Esophagus (tissue), 2 donors: ENCODE measurements around the gene ME3. TPM values are rescaled to one million over a fixed set of nuclear protein-coding genes. Genes with fewer than 3 reads are reported as not detected.

Experiments
- H3K27ac ChIP-seq, 2 donors: one replicate each; pipeline ENCODE4 v1.5.1; 2013; ENCODE audit warnings: low read depth in 2 of 2, mild to moderate bottlenecking in 2 of 2, inconsistent platforms in 1 of 2, low read length in 1 of 2, moderate library complexity in 1 of 2
- H3K27me3 ChIP-seq, 2 donors: one replicate each; pipeline ENCODE4 v1.6.1; 2013; ENCODE audit warnings: low read length in 2 of 2, control low read depth in 1 of 2, mild to moderate bottlenecking in 1 of 2; ENCODE audit not compliant: insufficient read depth in 2 of 2, control insufficient read depth in 1 of 2
- H3K36me3 ChIP-seq, 2 donors: one replicate each; pipeline ENCODE4 v1.6.1; 2013; ENCODE audit warnings: low read length in 1 of 2; ENCODE audit not compliant: control insufficient read depth in 2 of 2, insufficient read depth in 2 of 2
- H3K4me1 ChIP-seq, 2 donors: one replicate each; pipeline ENCODE4 v1.6.1; 2013; ENCODE audit warnings: low read length in 1 of 2; ENCODE audit not compliant: control insufficient read depth in 2 of 2, insufficient read depth in 2 of 2
- H3K4me3 ChIP-seq, 2 donors: one replicate each; pipeline ENCODE4 v1.5.1; 2013; ENCODE audit warnings: low read length in 2 of 2, mild to moderate bottlenecking in 2 of 2, low read depth in 1 of 2, moderate library complexity in 1 of 2
- H3K9me3 ChIP-seq, 2 donors: one replicate each; pipeline ENCODE4 v1.6.1; 2013; ENCODE audit warnings: mild to moderate bottlenecking in 2 of 2, low read depth in 1 of 2, low read length in 1 of 2, moderate library complexity in 1 of 2; ENCODE audit not compliant: control insufficient read depth in 2 of 2, insufficient read depth in 1 of 2
- WGBS, 2 donors: extraction: QIAGEN DNeasy Blood & Tissue Kit; methylation state at CpG; one replicate each; pipeline ENCODE4 v1.1.7; 2013; 5-methylcytosine and 5-hydroxymethylcytosine counted together
- polyA plus RNA-seq, 2 donors: library from polyadenylated mRNA; stranded (reverse); fragments of 200-250 nt; gene quantifications; one replicate each; pipeline ENCODE4 v1.2.3, GENCODE V29; 2013
- donor health status: healthy with polysubstance abuse.
- donor health status: Bipolar disorder and iron deficiency.

Gene ME3
- polyA plus RNA-seq, 2 donors, result 3.0 to 4.5 TPM

DNA sequence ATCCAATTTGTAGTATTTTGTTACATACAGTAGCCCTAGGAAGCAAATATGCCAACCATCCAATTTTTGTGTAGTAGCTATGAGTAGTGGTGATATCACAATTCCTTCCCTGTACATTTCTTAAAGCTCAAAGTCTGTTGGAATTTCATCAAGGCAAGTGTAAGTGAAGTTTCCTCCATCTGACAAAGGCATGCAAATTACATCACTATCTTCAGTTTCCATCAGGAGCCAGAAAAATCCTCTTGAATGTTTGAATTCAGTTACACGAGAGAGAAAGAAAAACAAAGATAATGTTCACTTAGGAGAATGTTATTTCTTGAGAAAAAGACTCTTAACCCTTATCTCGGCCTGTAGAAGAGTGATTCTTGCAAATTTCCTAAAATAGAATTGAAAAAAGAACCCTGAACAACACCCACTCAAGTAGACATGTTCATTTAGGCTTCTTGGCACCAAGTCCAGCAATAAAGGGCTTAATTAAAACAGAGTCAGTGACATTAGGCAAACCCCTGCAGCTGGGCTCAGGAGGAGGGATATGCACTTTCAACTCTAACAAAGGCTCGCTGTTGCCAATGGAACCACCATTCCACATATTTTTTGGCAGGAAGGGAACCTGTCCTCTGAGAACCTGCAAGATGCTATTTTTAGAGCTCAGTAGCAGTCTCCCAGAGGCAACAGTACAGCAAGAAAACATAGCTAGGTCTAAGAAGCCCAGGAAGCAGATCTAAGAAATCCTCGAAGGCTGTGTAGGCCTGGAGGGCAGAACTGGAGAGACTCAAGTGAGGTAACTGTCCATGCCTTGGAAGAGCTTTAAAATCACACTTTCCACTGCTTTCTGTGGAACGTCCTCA is 153.1 kb downstream of the ME3 start:
- H3K9me3 ChIP-seq, result no peaks in the 10 kb centered on the region
- no peak overlapping the region for H3K4me3 ChIP-seq
- WGBS, 2 donors, result 54 to 70% methylated on average over 5 of the region's 5 CpGs
- no peaks in the 10 kb centered on the region for H3K4me1 ChIP-seq
- H3K27ac ChIP-seq, result no peak overlapping the region
- H3K27me3 ChIP-seq, result no peaks in the 10 kb centered on the region
- H3K36me3 ChIP-seq, result no peaks in the 10 kb centered on the region

DNA sequence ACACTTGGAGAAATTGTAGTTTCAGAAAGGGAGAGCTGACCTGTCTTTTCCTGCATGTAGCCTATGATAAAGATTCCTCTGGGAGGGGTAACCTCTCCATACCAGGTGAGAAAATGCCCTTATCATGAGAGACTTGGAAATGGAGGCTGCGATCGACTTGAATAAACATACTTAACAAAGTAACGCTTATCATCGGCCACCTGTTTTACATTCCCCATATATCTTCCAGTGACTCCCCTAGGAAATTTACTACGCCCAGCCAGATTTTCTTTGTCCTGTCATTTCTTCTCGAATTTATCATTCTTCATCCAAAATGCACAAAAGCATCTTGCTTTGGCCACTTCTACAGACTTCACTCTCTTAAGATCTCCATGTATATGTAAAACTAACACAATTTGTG is 154.2 kb downstream of the ME3 start:
- 82 to 91% methylated on average over 6 of the region's 6 CpGs for WGBS, 2 donors
- Histone ChIP-seq H3K27me3 (no peaks in the 10 kb centered on the region), H3K9me3 (no peaks in the 10 kb centered on the region), H3K4me3 (no peak overlapping the region), H3K27ac (no peak overlapping the region), H3K4me1 (no peaks in the 10 kb centered on the region), H3K36me3 (no peaks in the 10 kb centered on the region)

DNA sequence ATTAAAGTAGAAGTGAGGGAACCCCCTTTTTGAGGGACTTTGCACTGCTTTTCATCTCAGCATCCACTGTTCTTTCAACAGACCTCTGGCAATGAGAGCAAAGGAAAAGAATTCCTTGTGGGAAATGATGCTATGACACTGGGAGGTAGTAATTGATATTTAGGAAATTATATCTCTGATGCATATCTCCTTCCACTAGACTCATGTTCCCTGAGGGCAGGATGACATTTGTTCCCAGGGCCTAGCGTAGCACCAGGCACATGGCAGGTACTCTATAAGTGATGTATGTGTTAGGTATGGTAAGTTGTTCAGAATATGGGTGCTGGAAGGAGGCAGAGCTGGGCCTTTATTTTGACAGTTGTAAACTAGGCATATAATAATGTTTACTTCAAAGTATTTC is 154.9 kb downstream of the ME3 start:
- WGBS, 2 donors, result 89 to 95% methylated on average over 1 of the region's 1 CpG
- H3K27me3 ChIP-seq, result no peaks in the 10 kb centered on the region
- H3K27ac ChIP-seq, result no peak overlapping the region
- no peak overlapping the region for H3K4me3 ChIP-seq
- H3K36me3 ChIP-seq, result no peaks in the 10 kb centered on the region
- H3K4me1 ChIP-seq, result no peaks in the 10 kb centered on the region
- no peaks in the 10 kb centered on the region for H3K9me3 ChIP-seq

DNA sequence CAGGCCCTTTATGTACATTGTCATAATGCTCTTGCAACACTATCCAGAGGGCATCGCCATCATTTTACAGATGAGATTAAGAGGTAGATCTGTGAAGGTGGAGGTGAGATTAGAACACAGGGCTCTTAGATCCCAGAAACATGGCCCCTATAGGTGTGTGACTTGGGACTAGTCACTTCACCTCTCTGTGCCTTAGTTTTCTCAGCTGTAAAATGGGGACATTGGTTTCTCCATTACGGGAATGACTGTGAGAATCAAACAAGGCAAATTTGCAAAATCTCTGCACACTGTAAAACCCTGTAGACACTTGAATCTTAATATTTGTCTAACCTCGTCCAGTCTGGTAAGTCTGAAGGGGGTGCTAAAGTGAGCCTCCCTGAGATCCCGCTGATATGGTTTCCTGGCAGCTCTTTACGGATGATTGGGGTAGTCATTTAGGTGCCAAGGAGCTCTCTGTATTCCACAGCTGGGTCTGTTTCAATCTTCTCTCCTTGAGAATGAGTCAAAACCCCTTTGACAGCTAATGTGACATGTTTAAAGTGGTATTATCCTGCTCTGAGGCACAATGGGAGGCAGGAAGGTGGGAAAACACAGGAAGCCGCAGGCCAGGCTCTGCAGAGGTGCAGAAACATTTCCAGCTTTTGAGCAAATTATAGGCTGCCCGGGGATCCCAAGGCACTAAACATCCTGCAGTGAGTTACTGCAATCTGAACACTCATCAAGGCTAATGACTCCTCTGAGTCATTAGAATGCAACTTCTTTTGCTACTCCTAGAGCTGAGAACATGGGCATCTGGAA is 156.9 kb downstream of the ME3 start:
- Histone ChIP-seq H3K27me3 (no peaks in the 10 kb centered on the region), H3K36me3 (no peaks in the 10 kb centered on the region), H3K9me3 (no peaks in the 10 kb centered on the region), H3K4me3 (no peak overlapping the region), H3K4me1 (no peaks in the 10 kb centered on the region), H3K27ac (no peak overlapping the region)
- 44 to 60% methylated on average over 7 of the region's 7 CpGs for WGBS, 2 donors

DNA sequence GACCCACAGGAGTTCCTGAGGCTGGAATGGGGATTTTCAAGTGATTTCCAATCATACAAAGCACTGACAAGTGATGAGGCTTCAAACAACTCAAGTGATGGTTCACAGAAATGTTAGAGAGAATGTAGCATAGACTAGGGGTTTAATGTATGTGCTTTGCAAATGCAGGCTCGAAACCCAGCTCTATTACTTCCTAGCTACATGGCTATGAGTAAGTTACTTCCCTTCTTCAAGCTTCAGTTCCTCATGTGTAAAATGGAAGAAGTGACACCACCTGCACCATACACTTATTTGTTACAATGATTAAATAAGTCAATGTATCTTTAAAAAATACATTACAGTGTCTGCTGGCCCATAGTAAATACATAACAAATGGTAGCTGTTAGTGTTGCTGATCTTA is 158.0 kb downstream of the ME3 start:
- no peaks in the 10 kb centered on the region for H3K4me1 ChIP-seq
- no peaks in the 10 kb centered on the region for H3K9me3 ChIP-seq
- 68 to 89% methylated on average over 1 of the region's 1 CpG for WGBS, 2 donors
- H3K27ac ChIP-seq, result no peak overlapping the region
- no peaks in the 10 kb centered on the region for H3K27me3 ChIP-seq
- no peak overlapping the region for H3K4me3 ChIP-seq
- no peaks in the 10 kb centered on the region for H3K36me3 ChIP-seq

DNA sequence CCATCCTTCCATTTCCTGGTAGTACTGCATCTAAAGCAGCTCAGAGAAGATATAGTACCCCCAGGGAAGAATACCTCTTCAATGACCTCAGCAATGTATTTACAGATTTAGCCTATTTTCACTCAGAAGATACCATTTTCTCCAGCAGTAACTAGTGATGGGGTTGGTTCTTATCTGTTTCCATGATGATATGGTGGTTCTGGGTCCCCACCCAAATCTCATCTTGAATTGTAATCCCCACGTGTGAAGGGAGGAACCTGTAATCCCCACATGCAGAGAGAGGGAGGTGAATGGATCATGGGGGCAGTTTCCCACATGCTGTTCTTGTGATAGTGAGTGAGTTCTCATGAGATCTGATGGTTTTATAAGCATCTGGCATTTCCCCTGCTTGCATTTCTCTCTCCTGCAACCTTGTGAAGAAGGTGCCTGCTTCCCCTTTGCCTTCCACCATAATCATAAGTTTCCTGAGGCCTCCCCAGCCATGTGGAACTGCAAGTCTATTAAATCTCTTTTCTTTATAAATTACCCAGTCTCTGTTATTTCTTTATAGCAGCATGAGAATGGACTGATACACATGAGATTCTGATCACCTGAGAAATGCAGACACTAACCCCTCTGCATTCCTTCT is 158.6 kb downstream of the ME3 start:
- no peak overlapping the region for H3K27ac ChIP-seq

DNA sequence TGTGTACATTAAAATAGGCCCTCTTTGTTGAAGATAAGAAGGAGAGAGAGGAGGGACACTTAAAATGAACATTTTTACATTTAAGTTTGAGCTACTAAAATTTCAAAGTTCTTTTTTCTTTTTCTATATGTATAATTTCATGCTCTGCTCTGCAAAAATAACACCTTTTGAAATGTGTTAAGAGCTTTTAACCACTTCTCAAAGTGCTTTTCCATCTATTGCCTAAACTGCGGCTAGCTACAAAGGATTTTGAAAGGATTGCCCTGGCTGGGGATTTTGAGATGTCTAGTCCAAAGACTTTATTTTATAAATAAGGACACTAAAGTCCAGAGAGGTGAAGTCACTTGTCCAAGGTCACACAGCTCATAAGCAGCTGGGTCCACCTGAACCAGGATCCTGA is 159.3 kb downstream of the ME3 start:
- Histone ChIP-seq H3K4me1 (no peaks in the 10 kb centered on the region), H3K9me3 (no peaks in the 10 kb centered on the region)

More for the DNA sequence above, 158.6 kb downstream of the ME3 start:
- Histone ChIP-seq H3K36me3 (no peaks in the 10 kb centered on the region), H3K4me3 (no peak overlapping the region), H3K27me3 (no peaks in the 10 kb centered on the region), H3K9me3 (no peaks in the 10 kb centered on the region), H3K4me1 (no peaks in the 10 kb centered on the region)
- 73 to 74% methylated on average over 1 of the region's 1 CpG for WGBS, 2 donors

DNA sequence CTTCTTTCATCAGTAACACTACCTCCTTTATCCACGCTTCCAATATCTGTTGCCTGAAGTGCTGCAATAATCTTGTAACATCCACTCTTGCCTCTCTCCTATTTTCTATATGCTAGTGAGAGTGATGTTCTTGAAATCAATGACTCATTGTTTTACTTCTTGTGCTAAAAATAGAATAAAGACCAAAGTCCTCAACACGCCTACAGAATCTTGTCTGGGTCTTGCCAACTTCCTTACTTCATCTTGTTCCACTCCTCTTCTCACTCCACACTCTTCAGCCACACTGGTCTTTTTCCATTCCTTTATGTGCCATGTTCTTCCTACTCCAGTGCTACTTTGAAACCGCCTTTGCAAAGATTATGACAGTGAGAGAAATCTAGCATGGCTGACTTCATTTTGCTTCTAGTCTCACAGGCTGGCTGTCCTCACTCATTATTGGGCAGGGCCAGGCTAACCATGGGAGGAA is 161.3 kb downstream of the ME3 start:
- H3K36me3 ChIP-seq, result peaks cover 0 to 2% of the 10 kb centered on the region in 2 donors
- H3K9me3 ChIP-seq, result no peaks in the 10 kb centered on the region
- no peaks in the 10 kb centered on the region for H3K4me1 ChIP-seq
- H3K4me3 ChIP-seq, result no peak overlapping the region
- 53 to 56% methylated on average over 3 of the region's 3 CpGs for WGBS, 2 donors
- no peak overlapping the region for H3K27ac ChIP-seq
- H3K27me3 ChIP-seq, result no peaks in the 10 kb centered on the region

More for the DNA sequence above, 159.3 kb downstream of the ME3 start:
- H3K4me3 ChIP-seq, result no peak overlapping the region
- H3K27me3 ChIP-seq, result no peaks in the 10 kb centered on the region
- H3K27ac ChIP-seq, result no peak overlapping the region
- WGBS, 2 donors, result 89 to 98% methylated on average over 1 of the region's 1 CpG
- H3K36me3 ChIP-seq, result no peaks in the 10 kb centered on the region

DNA sequence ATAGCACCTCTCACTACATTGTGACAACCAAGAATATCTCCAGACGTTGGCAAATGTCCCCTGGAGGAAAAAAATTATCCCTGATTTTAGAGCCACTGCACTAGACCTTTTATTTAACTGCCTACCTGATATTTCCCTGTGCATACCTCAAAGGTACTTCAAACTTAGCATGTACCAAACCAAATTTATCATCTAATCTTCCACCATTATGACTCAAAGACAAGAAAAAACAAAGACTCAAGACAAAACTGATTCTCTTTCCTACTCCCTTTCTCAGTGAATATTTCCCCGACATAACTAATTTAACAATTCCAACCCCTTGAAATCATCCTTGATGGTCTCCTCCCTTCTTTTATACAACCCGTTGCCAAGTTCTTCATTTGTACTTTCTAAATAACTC is 161.7 kb downstream of the ME3 start:
- no peaks in the 10 kb centered on the region for H3K4me1 ChIP-seq

More for the DNA sequence above, 161.7 kb downstream of the ME3 start:
- Histone ChIP-seq H3K9me3 (no peaks in the 10 kb centered on the region), H3K4me3 (no peak overlapping the region), H3K36me3 (peaks cover 0 to 2% of the 10 kb centered on the region in 2 donors), H3K27me3 (no peaks in the 10 kb centered on the region), H3K27ac (no peak overlapping the region)
- WGBS, 2 donors, result 54 to 59% methylated on average over 3 of the region's 3 CpGs
